GM18868 (cell line): ENCODE measurements around the gene LRMDA.
A peak's percentile ranks its signal among the peaks of the same experiment; 100 is the strongest.

Experiments used
- ATAC-seq: cut with Tn5 transposase; IDR thresholded peaks from one replicate; pipeline ENCODE4 v1.9.1; 2021; ENCODE audit warnings: mild to moderate bottlenecking, moderate library complexity; ENCODE audit not compliant: unreplicated experiment

Gene LRMDA

DNA sequence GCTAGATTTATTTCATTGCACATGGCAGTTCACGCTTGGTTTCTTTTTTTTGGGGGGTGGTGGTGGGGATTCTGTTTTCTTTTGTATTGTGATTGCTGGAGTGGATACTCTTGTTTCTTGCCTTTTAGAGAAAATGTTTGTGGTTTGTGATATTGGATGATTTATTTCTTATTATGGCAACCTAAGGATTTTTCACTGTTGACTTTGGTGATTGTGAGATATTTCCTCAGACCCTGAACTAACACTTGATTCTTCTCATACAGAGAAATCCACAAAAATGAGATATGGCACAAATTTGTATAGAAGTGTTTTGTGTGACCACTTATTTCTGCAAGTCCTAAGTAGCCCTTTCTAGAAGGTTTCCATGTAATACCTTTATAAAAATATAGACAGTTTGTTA, 871.1 kb downstream of the LRMDA start:
- ATAC-seq: no peak

- ATAC-seq: no peak
Measured at GRCh38 chr10:76302961-76303630, 871.7 kb downstream of the LRMDA start.

DNA sequence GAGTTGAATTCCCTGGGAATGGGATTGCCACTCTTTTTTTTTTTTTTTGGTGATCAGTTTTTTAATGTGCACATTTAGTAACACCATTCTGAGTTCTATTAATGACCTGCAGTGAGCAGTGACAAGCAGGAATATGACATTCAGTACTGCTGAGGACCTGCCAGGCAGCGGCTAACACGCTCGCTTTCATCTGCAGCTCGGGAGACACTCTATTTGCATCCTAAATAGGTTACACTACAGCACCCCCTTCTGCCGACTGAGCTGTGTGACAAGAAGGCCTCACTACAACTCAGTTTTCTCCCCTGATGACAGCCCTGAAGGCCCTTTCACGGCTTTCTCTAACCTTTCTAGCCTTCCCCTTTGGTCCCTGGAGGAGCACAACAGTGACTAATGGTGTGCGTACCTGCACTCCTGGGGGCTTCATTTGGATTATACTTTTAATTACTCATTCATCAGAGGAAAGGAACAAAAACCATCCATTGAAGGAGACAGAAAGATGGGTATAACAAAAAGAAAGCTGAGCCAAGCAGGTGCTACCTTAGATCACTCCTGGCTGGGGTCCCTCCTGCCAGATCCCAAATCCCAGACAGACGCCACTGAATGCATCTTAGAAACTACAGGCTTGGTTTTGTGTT, 872.4 kb downstream of the LRMDA start:
- ATAC-seq: peak; percentile 64

GRCh38 chr10:76305930-76306615, 874.6 kb downstream of the LRMDA start:
- no peak for ATAC-seq

GRCh38 chr10:76306856-76307255, 875.4 kb downstream of the LRMDA start:
- no peak for ATAC-seq

GRCh38 chr10:76309070-76309469, 877.6 kb downstream of the LRMDA start:
- no peak for ATAC-seq

- no peak for ATAC-seq
Measured at GRCh38 chr10:76309741-76310587, 878.5 kb downstream of the LRMDA start.

GRCh38 chr10:76310588-76311080, 879.2 kb downstream of the LRMDA start:
- no peak for ATAC-seq

- peak; percentile 77 for ATAC-seq
Measured at GRCh38 chr10:76311752-76312636, 880.6 kb downstream of the LRMDA start.

DNA sequence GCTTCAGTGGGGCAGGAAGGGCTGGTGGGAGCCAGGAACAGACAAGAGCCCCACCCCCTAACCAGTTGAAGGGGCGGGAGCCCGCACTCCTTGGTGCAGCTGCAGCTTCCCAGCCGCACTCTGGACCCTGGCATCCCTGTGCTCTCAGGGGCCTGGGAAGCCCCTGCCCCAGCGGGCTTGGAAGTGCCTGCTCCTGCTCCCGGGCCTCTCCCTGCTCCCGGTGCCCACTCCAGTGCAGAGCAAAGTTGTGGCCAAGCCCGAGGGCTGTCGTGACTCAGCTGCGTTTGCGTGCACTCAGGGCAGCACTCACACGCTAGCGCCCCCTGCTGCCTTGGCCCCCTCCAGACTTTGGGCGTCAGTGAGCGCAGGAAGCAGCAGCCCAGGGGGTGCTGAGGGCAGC, 883.8 kb downstream of the LRMDA start:
- ATAC-seq: no peak

- ATAC-seq: no peak
Measured at GRCh38 chr10:76316234-76316633, 884.8 kb downstream of the LRMDA start.

DNA sequence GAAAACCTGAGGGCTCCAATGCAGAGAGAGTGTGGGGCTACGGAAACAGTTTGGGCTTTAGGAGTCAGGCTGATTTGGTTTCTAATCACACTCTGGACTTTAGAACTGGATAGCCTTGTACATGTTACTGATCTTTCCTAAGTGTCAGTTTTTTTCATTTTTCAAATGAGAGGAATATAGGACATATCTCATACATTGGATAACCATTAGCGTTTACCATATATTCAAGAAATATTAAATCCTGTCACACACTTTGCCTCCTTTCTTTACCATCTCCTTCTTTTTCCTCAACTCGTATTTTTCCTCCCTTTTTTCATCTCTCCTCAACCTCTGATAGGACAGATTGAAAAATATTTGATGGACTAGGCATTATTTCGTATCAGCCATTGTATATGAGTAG, 885.7 kb downstream of the LRMDA start:
- ATAC-seq: no peak

DNA sequence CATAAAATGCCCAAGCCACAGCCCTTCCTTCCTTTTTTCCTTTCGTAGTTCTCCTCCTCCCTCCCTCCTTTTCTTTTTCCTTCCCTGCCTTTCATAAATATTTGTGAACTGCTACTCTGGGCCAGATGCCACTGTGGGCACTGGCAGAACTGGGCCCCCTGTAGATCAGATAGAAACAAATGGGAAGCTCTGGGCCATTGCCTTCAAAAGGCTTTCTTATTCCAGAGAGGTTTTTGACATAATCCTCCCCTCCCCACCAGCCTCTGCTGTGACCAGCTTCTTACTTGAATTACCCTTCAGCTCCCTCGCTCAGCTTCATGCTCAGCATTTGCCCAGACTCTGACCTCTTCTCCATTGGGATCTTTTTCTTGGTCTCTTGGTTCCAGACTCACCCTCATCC, 886.8 kb downstream of the LRMDA start:
- no peak for ATAC-seq

DNA sequence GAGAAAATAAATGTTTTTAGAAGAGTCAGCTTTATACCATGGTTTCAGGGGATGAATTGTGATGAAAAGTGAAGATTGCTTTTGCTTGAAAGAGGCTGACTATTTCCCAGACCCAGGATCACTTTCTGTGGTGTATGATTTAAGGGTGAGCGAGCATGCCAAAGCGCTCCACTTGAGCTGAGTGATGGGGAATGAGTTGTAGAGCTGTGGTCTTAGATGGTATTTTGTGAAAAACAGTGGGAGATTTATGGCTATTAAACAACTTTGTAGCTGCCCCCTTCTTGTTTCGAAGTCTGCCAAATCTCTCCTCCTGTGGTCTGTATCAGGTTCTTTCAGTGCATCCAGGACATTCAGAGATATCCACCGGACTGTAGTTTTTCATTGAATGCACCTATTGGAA, 888.2 kb downstream of the LRMDA start:
- no peak for ATAC-seq

GRCh38 chr10:76324283-76324682, 892.9 kb downstream of the LRMDA start:
- no peak for ATAC-seq

GRCh38 chr10:76327441-76327840, 896.0 kb downstream of the LRMDA start:
- no peak for ATAC-seq

GRCh38 chr10:76328348-76328747, 896.9 kb downstream of the LRMDA start:
- ATAC-seq: no peak

DNA sequence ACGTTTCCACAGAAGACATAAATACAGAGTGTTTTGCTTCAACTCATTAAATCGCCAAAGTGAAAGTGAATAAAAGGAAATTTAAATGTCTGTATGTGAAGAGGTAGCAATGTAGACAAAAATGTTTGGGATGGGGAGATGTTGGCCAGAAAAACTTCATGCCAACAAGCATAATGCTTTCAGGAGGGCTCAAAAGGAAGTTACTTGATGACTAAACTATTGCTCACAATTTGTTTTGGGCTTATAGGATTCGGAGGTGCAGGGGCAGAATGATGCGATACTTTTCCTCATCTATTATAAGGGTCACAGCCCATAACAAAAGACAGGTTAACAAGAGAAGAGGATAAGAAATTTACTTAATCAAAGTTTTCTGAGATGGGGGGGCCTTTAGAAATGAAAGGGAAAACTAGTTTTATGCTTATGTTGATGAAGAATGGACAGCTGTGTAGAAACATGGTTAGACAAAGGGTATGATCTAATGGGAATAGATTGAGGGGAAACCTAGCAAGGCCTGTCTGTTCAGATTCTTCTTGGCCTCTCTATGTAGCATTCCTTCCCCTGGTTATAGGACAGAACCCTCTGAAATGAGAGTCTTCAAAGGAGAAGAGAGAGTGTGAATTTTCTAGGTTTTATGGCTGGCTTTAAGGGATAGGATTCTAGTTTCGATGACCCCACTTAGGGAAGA, 898.6 kb downstream of the LRMDA start:
- no peak for ATAC-seq

DNA sequence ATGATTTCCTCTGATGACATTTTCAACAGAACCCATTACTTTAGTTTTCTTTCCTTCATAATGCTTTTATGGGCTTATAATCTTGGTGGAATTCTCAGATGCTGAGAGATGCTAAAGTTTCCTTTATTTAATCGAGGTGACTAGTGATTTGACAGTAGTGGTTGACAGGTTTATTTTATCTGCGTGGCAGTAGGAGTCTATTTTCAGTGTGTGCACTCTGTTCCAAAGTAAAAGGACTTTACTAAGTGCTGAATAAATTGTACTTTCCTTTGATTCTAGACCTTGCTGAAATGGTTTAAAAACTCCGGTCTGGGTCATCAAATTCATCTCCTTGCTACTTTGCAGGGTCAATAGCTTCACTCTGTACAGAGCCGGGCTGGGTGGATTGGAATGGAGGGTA, 900.3 kb downstream of the LRMDA start:
- no peak for ATAC-seq

GRCh38 chr10:76333326-76333725, 901.9 kb downstream of the LRMDA start:
- no peak for ATAC-seq
